ENCODE results near the gene TAOK1. TPM values are rescaled to one million over a fixed set of nuclear protein-coding genes. Genes with fewer than 3 reads are reported as not detected.

Gene TAOK1
- total RNA-seq, 1 donor from 2014 or later, result 64.8 TPM

Other genes starting within 250 kb of the TAOK1 start
- 317 TPM for gene MYO18A, start 210.0 kb upstream of the TAOK1 start, total RNA-seq
- not detected for gene CRYBA1, start 143.5 kb upstream of the TAOK1 start, total RNA-seq
- 39.2 TPM for gene NUFIP2, start 96.2 kb upstream of the TAOK1 start, total RNA-seq
- 5.8 TPM for gene ABHD15, start 176.7 kb downstream of the TAOK1 start, total RNA-seq
- 31.9 TPM for gene TP53I13, start 178.3 kb downstream of the TAOK1 start, total RNA-seq
- gene GIT1, start 199.3 kb downstream of the TAOK1 start, total RNA-seq, result 36.2 TPM
- 8.1 TPM for gene ANKRD13B, start 202.8 kb downstream of the TAOK1 start, total RNA-seq
- 128 TPM for gene CORO6, start 232.5 kb downstream of the TAOK1 start, total RNA-seq

Measured in cardiac septum (tissue), 1 donor.